Measurements from ENCODE around the gene TP63.

TP63 gene

GRCh38 chr3:189902230-189903186 is 271.3 kb downstream of the TP63 start:
- TF ChIP-seq CTCF (IDR thresholded peaks at IDR 0.05), result no peak
- no peak overlapping the region for H3K4me3 ChIP-seq
- no peak overlapping the region for H3K27ac ChIP-seq
- DNase-seq (ENCODE audit: low spot score), result no peak

- no peak for TF ChIP-seq CTCF (IDR thresholded peaks at IDR 0.05)
- no peak for DNase-seq (ENCODE audit: low spot score)
- H3K4me3 ChIP-seq, result no peak overlapping the region
These were observed 272.5 kb downstream of the TP63 start for GRCh38 chr3:189903562-189904250.

GRCh38 chr3:189907803-189908202 is 276.6 kb downstream of the TP63 start:
- no peak for DNase-seq (ENCODE audit: low spot score)
- Histone ChIP-seq H3K4me3 (no peak overlapping the region), H3K27ac (no peak overlapping the region)
- no peak for TF ChIP-seq CTCF (IDR thresholded peaks at IDR 0.05)

More at GRCh38 chr3:189903562-189904250, 272.5 kb downstream of the TP63 start:
- H3K27ac ChIP-seq, result no peak overlapping the region

- Histone ChIP-seq H3K4me3 (no peak overlapping the region), H3K27ac (no peak overlapping the region)
- no peak for DNase-seq (ENCODE audit: low spot score)
- no peak for TF ChIP-seq CTCF (IDR thresholded peaks at IDR 0.05)
These were observed 277.5 kb downstream of the TP63 start for GRCh38 chr3:189908646-189909045.

- Histone ChIP-seq H3K4me3 (no peak overlapping the region), H3K27ac (no peak overlapping the region)
- DNase-seq (ENCODE audit: low spot score), result no peak
- TF ChIP-seq CTCF (IDR thresholded peaks at IDR 0.05), result no peak
These were observed 277.9 kb downstream of the TP63 start for GRCh38 chr3:189909139-189909538.

DNA sequence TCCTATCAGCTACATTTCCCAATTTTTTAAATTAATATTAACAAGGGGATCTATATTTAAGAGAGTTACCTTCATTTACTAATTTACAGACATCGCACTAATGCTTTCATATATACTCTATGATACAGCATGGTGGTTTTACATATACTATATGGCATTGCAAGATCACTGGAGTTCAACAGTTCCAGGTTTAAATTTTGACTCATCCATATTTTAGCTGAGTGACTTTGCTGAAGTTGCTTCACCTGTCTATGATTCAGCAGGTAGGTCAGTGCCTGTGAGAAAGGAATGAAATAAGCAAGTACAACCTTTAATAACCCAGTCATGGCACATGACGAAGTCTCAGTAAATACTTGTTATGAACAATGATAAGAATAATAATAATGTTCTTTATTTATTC is 278.4 kb downstream of the TP63 start:
- Histone ChIP-seq H3K27ac (no peak overlapping the region), H3K4me3 (no peak overlapping the region)
- TF ChIP-seq CTCF (IDR thresholded peaks at IDR 0.05), result no peak
- no peak for DNase-seq (ENCODE audit: low spot score)

Measured in coronary artery (tissue), 2 donors.